Heart left ventricle (tissue), 16 donors: ENCODE results near the gene ZMYM2. TPM values are rescaled to one million over a fixed set of nuclear protein-coding genes. Genes with fewer than 3 reads are reported as not detected.
A peak's percentile ranks its signal among the peaks of the same experiment; 100 is the strongest.

Experiments used
- ATAC-seq, 4 donors: fragments of 200-7000 bp; cut with Tn5 transposase; one replicate each; pipeline ENCODE4 v1.9.1; 2020 to 2022; ENCODE audit warnings: moderate library complexity in 4 of 4, mild to moderate bottlenecking in 3 of 4, moderate number of reproducible peaks in 1 of 4
- DNase-seq, 5 donors: peaks; one replicate each; pipeline ENCODE4 v3.0.0-alpha.2; 2020
- H3K27ac ChIP-seq, 12 donors: fragments of 200-600 bp; sonication (generic) in 4 of 12; one replicate each; pipeline versions ENCODE4 v1.5.0 to v1.8.0; 2016 to 2022; ENCODE audit warnings: mild to moderate bottlenecking in 2 of 12
- H3K27me3 ChIP-seq, 9 donors: fragments of 200-600 bp; sonication (generic) in 2 of 9; one replicate each; pipeline versions ENCODE4 v1.5.1 to v1.8.0; 2016 to 2022; ENCODE audit warnings: mild to moderate bottlenecking in 3 of 9
- H3K36me3 ChIP-seq, 9 donors: fragments of 200-600 bp; sonication (generic) in 2 of 9; one replicate each; pipeline versions ENCODE4 v1.5.0 to v1.8.0; 2018 to 2022; ENCODE audit warnings: mild to moderate bottlenecking in 2 of 9
- H3K4me1 ChIP-seq, 12 donors: fragments of 200-600 bp; sonication (generic) in 4 of 12; one replicate each; pipeline versions ENCODE4 v1.5.0 to v1.8.0; 2016 to 2022; ENCODE audit warnings: mild to moderate bottlenecking in 3 of 12
- H3K4me3 ChIP-seq, 12 donors: fragments of 200-600 bp; sonication (generic) in 4 of 12; one replicate each; pipeline versions ENCODE4 v1.5.0 to v1.8.0; 2017 to 2022; ENCODE audit warnings: mild to moderate bottlenecking in 9 of 12, moderate library complexity in 4 of 12
- H3K9me3 ChIP-seq, 12 donors: fragments of 200-600 bp; sonication (generic) in 4 of 12; one replicate each; pipeline versions ENCODE4 v1.5.0 to v1.8.0; 2016 to 2022; ENCODE audit warnings: mild to moderate bottlenecking in 1 of 12
- CTCF ChIP-seq, 12 donors: fragments of 200-600 bp; sonication (generic) in 4 of 12; IDR thresholded peaks; one replicate each; pipeline versions ENCODE4 v1.5.0 to v1.8.0; 2018 to 2022; ENCODE audit warnings: antibody characterized with exemption in 12 of 12, mild to moderate bottlenecking in 5 of 12
- POLR2A ChIP-seq, 2 donors: fragments of 450-650 bp; IDR thresholded peaks; one replicate each; pipeline ENCODE4 v1.6.1; 2017; ENCODE audit warnings: antibody characterized with exemption in 2 of 2, mild to moderate bottlenecking in 2 of 2, moderate library complexity in 2 of 2
- WGBS, 4 donors: extraction: QIAGEN DNeasy Blood & Tissue Kit in 2 of 4; methylation state at CpG; one replicate each; pipeline versions ENCODE4 v1.1.5 to v1.1.7; 2013 to 2018; 5-methylcytosine and 5-hydroxymethylcytosine counted together
- intact Hi-C, 10 donors: fragments of 100-400 bp; cut with DNase I; formaldehyde crosslinking; loops; one replicate each; pipeline versions ENCODE4 v1.11.1 to v1.14.2; 2022
- polyA plus RNA-seq, 2 donors: library from polyadenylated mRNA; stranded (reverse); fragments of 200-250 nt; gene quantifications; one replicate each; pipeline ENCODE4 v1.2.3, GENCODE V29; 2013
- total RNA-seq, 9 donors: library from RNA; depleted of rRNA in 2 of 9; stranded (reverse); fragments of >200 nt in 2 of 9; fragmentation: NEBNext Ultra II Directional in 3 of 9; extraction: Animal tissue kit (Norgen Biotek cat#: 25700) in 3 of 9; gene quantifications; one replicate each; pipeline versions ENCODE4 v1.1.0 to v1.2.4, GENCODE V29; 2016 to 2023
- donor health status: ischemic (EF 13 %, LVEDD 7.1; RV severe dilation, severe dysfunction).
- donor health status: healthy with polysubstance abuse.
- donor health status: DM: no; HTN: yes; CAD: no.
- donor health status: DM: no; HTN: no; CAD: no.
- donor health status: ischemic (EF 25% LVEDD 6.9; RV normal size, moderate dysfunction).
- donor health status: ischemic (EF 25% LVEDD 5.7; RV mildly dilated, moderate dysfunction).
- donor health status: healthy.
- donor health status: DM: yes; HTN: yes; CAD: no.
- donor health status: ischemic (EF 35%, LVEDD 5.7; RV mildly dilated, moderate dysfunction).
- donor health status: nonischemic (EF 11% LVEDD 7.7; RV severe dilation, severe dysfunction).
- donor health status: DM: yes; HTN: yes; CAD: no.
- donor health status: PGD.
- donor health status: ischemic (EF 29% LVEDD 5.4; RV normal size, mild dysfunction).
- donor health status: nonischemic (EF 23%, LVEDD 6.1; RV moderate dilation, normal function).

ZMYM2 gene
- total and polyA plus RNA-seq, 11 donors = 11.2 to 69.3 (median 51.9) TPM

- peak; percentile 82 to 93 (median 92) for ATAC-seq
These were observed 94.5 kb downstream of the ZMYM2 start for GRCh38 chr13:20053016-20053415.

DNA sequence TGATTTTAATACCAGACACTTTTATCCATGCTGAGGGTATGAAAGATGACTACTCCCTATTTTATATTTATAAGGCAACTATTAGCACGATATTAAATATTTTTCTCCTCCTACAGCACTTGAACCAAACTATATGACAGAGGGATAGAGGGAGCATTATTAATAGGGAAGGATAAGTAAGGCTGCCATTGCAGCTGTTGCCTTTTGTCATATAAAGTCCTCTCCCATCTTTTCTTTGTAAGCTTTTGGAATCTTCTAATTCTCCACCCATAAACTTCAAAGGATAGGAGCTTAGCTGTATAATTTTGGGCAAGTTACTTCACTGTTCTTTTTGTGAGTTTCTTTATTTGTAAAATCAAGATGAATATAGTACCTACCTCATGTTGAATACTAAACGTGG, 95.4 kb downstream of the ZMYM2 start:
- 89 to 97% (median 96%) methylated on average over 2 of the region's 2 CpGs for WGBS, 4 donors
- Histone ChIP-seq H3K9me3 (no peaks in the 10 kb centered on the region), H3K4me3 (no peak overlapping the region), H3K4me1 (peaks cover 0 to 25% (median 9%) of the 10 kb centered on the region in 12 donors), H3K27ac (no peak overlapping the region), H3K36me3 (peaks cover 0 to 65% (median 51%) of the 10 kb centered on the region in 9 donors), H3K27me3 (no peaks in the 10 kb centered on the region)
- DNase-seq = no peak
- ATAC-seq = no peak
- intact Hi-C loops = loop anchor here in 3 of 10 donors (10.0 kb wide), 1 partner anchor 111 kb away; the partner anchor contains the start of gene GJA3 (in 3 of the 3)
- TF ChIP-seq POLR2A (IDR thresholded peaks at IDR 0.05) = no peak
- TF ChIP-seq CTCF (IDR thresholded peaks at IDR 0.05) = no peak

More at GRCh38 chr13:20053016-20053415, 94.5 kb downstream of the ZMYM2 start:
- H3K9me3 ChIP-seq = no peaks in the 10 kb centered on the region
- peak in 4 of 5 donors; percentile 31 to 54 (median 46) for DNase-seq
- no peaks in the 10 kb centered on the region for H3K27me3 ChIP-seq
- peaks cover 0 to 57% (median 44%) of the 10 kb centered on the region in 9 donors for H3K36me3 ChIP-seq
- 48 to 62% (median 56%) methylated on average over 3 of the region's 3 CpGs for WGBS, 4 donors
- no peak for TF ChIP-seq CTCF (IDR thresholded peaks at IDR 0.05)
- TF ChIP-seq POLR2A (IDR thresholded peaks at IDR 0.05) = no peak
- H3K4me3 ChIP-seq = no peak overlapping the region
- H3K4me1 ChIP-seq = peaks cover 0 to 26% (median 9%) of the 10 kb centered on the region in 12 donors
- intact Hi-C loops = loop anchor here in 3 of 10 donors (10.0 kb wide), 1 partner anchor 112 kb away; the partner anchor contains the start of gene GJA3 (in 3 of the 3)
- peak overlapping the region in 1 of 12 donors; percentile 12 for H3K27ac ChIP-seq

DNA sequence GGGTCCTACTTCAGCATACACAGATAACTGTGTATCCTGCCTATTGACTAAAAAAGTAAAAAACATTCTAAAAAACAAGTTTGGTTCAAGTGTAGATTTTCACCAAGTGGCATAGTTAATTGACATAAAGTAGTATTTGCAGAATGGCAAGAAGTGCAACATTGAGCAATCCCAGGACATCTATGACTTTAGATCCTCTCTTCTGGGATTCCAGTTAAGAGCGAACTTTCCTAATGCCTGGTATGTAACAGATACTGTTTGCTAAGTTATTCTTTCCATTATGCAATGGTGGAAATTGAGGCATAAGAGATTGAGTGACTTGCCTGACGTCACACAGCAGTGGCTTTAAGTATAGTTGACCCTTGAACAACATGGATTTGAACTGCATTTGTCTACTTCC, 96.1 kb downstream of the ZMYM2 start:
- ATAC-seq (no peak), DNase-seq (no peak)
- peaks cover 0 to 24% (median 4%) of the 10 kb centered on the region in 12 donors for H3K4me1 ChIP-seq
- WGBS, 4 donors = 85 to 95% (median 90%) methylated on average over 2 of the region's 2 CpGs
- H3K9me3 ChIP-seq = no peaks in the 10 kb centered on the region
- no peak for TF ChIP-seq POLR2A (IDR thresholded peaks at IDR 0.05)
- TF ChIP-seq CTCF (IDR thresholded peaks at IDR 0.05) = no peak
- intact Hi-C loops = loop anchor here in 3 of 10 donors (10.0 kb wide), 1 partner anchor 110 kb away; the partner anchor contains the start of gene GJA3 (in 3 of the 3)
- no peak overlapping the region for H3K4me3 ChIP-seq
- no peaks in the 10 kb centered on the region for H3K27me3 ChIP-seq
- H3K36me3 ChIP-seq = peaks cover 0 to 72% (median 58%) of the 10 kb centered on the region in 9 donors
- H3K27ac ChIP-seq = no peak overlapping the region

DNA sequence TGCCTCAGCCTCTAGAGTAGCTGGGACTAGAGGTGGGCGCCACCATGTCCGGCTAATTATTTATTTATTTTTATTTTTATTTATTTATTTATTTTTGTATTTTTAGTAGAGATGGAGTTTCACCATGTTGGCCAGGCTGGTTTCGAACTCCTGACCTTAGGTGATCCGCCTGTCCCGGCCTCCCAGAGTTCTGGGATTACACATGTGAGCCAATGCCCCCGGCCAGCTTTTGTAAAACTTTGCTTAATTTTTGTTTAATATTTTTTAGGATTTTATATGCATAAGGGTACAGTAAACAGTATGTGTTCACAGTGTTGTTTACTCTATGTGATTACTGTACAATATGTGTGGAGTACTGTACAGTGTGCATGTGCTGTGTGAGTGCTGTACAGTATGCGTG, 98.7 kb downstream of the ZMYM2 start:
- DNase-seq = no peak
- intact Hi-C loops = loop anchor here in 5 of 10 donors (5.0 to 10.0 kb wide), 2 partner anchors 105 to 108 kb away; partner anchors contain the start of gene GJA3 (in 5 of the 5)
- TF ChIP-seq CTCF (IDR thresholded peaks at IDR 0.05) = no peak
- TF ChIP-seq POLR2A (IDR thresholded peaks at IDR 0.05) = no peak
- no peak for ATAC-seq
- peaks cover 0 to 21% (median 0%) of the 10 kb centered on the region in 12 donors for H3K4me1 ChIP-seq
- no peak overlapping the region for H3K27ac ChIP-seq
- H3K36me3 ChIP-seq = peaks cover 0 to 92% (median 81%) of the 10 kb centered on the region in 9 donors
- H3K4me3 ChIP-seq = no peak overlapping the region
- 95 to 98% (median 97%) methylated on average over 7 of the region's 7 CpGs for WGBS, 4 donors
- no peaks in the 10 kb centered on the region for H3K27me3 ChIP-seq
- no peaks in the 10 kb centered on the region for H3K9me3 ChIP-seq
